HG02840 (cell line): ENCODE results near the gene SATL1.
"Not testable (repeated sequence)": the region's sequence is repeated elsewhere in the genome, so short reads cannot be mapped to it uniquely, and the experiment has no call there.

ENCODE experiments used
- ATAC-seq: cut with Tn5 transposase; IDR thresholded peaks from one replicate; pipeline ENCODE4 v1.9.1; 2021; ENCODE audit warnings: mild to moderate bottlenecking, moderate library complexity, moderate number of reproducible peaks; ENCODE audit not compliant: unreplicated experiment, low FRiP score

SATL1 gene

DNA sequence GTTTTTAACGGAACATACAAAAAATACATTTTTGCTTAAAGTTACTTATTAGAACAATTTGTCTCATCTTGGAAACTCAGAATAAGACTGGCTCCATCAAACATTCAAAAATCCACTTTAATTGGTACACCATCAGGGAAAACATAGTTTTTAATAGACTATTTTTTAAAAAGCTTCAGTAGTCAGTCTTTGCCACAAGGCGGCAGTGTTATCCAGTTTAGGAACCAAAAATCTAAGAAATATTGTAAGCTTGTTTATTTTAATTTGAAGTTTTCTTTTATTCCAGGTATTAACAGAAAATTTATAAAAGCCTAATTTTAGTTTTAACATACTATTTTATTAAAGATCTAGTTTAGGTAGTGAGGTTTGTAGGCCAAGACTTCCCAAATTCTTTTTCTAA, 132.2 kb downstream of the SATL1 start:
- ATAC-seq = no peak

DNA sequence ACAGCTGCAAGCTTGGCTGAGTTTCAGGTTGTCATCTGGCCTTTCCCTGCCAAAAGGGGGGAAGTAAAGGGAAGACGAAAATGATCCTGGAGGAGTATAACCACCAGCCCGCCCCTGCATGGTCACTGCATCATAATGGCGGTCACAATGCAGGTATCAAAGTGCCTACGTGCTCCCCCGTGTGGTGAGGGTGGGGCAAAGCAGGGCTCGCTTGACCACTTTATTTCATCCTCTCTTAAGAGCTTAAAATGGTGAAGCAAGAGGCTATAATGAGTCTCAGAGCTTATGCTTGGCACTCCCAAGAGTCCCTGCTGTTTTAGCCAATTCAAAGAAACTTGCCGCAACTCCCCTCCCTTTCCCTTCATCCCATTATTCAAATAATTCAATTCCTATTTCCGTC, 134.3 kb downstream of the SATL1 start:
- no peak for ATAC-seq

- no peak for ATAC-seq
These were observed 135.4 kb downstream of the SATL1 start for GRCh38 chrX:85108165-85108564.

- ATAC-seq = no peak
These were observed 136.2 kb downstream of the SATL1 start for GRCh38 chrX:85107407-85107806.

- ATAC-seq = no peak
These were observed 154.2 kb downstream of the SATL1 start for GRCh38 chrX:85089321-85089840.

DNA sequence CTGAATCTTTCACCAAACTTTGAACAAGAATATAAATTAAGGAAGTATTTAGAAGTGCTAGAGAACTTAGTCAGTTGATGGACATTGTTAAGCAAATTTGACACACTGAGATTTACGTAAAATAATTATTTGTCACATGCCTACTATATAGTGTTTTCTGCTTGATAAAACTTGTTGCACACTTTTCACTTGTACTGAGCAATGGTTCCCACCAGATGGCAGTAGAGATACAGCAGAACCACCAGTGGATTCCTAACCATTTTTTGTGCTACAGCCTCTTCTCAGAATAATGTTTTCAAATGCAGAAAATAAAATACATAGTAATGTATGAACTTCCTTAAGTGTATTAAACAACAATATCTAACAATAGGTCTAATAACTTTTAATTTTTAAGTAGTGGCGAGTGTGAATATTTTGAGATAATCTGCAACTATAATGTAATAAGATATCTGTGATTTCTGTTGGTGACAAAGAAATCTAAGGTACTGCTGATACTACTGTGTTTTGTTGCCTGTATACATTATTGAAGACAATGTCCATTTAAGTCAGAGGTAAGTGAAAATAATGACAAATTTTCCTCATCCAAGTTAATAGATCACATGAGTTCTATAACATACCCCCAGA, 158.7 kb downstream of the SATL1 start:
- ATAC-seq = no peak

DNA sequence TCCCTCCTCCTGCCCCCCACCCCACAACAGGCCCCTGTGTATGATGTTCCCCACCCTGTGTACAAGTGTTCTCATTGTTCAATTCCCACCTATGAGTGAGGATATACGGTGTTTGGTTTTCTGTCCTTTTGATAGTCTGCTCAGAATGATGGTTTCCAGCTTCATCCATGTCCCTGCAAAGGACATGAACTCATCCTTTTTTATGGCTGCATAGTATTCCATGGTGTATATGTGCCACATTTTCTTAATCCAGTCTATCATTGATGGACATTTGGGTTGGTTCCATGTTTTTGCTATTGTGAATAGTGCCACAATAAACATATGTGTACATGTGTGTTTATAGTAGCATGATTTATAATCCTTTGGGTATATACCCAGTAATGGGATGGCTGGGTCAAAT, 166.3 kb downstream of the SATL1 start:
- not testable (repeated sequence) for ATAC-seq

DNA sequence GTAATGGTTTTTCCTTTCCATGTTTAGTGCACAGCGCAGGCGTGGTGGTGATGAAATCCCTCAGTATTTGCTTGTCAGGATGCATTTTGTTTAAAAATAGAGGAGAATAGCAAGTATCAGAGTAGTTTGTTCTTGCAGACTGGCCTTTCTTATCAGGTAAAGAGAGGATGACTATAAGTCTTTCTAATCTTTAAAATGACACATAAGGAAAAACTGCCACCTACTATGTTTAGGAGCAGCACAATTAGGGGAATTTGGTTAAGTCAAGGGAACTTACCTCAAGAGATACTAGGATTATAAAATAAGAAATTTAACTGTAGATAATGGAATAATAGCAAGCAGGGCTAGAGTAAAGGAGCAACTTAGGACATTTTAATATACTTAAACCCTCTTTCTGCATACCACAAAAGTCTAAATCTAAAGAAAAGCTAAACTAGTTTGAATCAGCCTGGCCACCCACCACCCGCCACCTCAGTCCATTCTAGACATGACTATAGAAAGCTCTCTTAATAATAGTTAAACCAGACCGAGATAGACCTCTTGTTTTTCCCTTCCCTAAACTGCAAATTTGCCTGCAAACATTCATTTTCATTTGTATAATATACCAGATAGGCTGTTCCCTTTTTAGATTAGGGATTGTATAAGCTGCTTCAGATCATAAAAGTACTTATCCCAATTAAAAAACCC, 177.9 kb downstream of the SATL1 start:
- peak; percentile 73 for ATAC-seq

- no peak for ATAC-seq
These were observed 190.8 kb downstream of the SATL1 start for GRCh38 chrX:85052636-85053343.

- no peak for ATAC-seq
These were observed 191.4 kb downstream of the SATL1 start for GRCh38 chrX:85052205-85052604.

DNA sequence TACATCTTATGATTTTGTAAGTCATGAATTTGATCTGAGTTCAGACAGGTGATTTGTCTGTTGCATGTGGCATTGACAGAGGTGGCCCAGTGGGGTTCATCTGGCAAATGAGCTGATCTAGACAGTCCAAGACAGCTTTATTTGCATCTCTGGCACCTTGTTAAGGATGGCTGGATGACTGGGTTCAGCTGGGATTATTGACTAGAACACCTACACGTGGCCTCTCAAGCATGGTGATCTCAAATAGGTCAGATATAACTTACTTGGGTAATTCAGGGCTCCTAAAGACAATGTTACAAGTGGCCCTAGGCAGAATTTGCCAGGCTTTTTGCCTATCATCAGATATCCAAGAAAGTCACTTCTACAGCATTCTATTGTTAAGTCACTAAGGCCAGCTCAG, 192.0 kb downstream of the SATL1 start:
- ATAC-seq = no peak
